GM23338 (cell line): ENCODE data around the gene ALDH1A2. TPM values are rescaled to one million over a fixed set of nuclear protein-coding genes. Genes with fewer than 3 reads are reported as not detected.

ENCODE experiments used
- ATAC-seq: fragments of 200-7000 bp; cut with Tn5 transposase; 3 replicates; pipeline ENCODE4 v1.9.1; 2020
- DNase-seq: peaks from one replicate; pipeline ENCODE4 v3.0.0-alpha.2; 2015; ENCODE audit warnings: low spot score
- H2AFZ ChIP-seq: fragments of 200-600 bp; sonication (generic); 2 replicates; pipeline ENCODE4 v1.8.0; 2016; ENCODE audit warnings: antibody characterized with exemption, mild to moderate bottlenecking, moderate library complexity
- H3F3A ChIP-seq: fragments of 200-600 bp; sonication (generic); replicated peaks from 2 replicates; pipeline ENCODE4 v1.8.0; 2017; ENCODE audit warnings: antibody characterized with exemption, mixed run types, low read depth
- H3K27ac ChIP-seq: fragments of 200-600 bp; sonication (generic); 2 replicates; pipeline ENCODE4 v1.6.1; 2016; ENCODE audit warnings: low read depth
- H3K27me3 ChIP-seq: fragments of 200-600 bp; sonication (generic); 2 replicates; pipeline ENCODE4 v1.8.0; 2016; ENCODE audit warnings: mild to moderate bottlenecking, mixed run types, moderate library complexity; ENCODE audit not compliant: insufficient read depth
- H3K36me3 ChIP-seq: fragments of 200-600 bp; sonication (generic); 2 replicates; pipeline ENCODE4 v1.8.0; 2016; ENCODE audit warnings: mild to moderate bottlenecking; ENCODE audit not compliant: insufficient read depth
- H3K4me1 ChIP-seq: fragments of 200-600 bp; sonication (generic); 2 replicates; pipeline ENCODE4 v1.8.0; 2016; ENCODE audit warnings: mild to moderate bottlenecking, moderate library complexity; ENCODE audit not compliant: insufficient read depth
- H3K4me2 ChIP-seq: fragments of 200-600 bp; sonication (generic); 2 replicates; pipeline ENCODE4 v1.7.1; 2017; ENCODE audit warnings: mixed run types
- H3K4me3 ChIP-seq: fragments of 200-600 bp; sonication (generic); 2 replicates; pipeline ENCODE4 v1.6.1; 2016; ENCODE audit warnings: mixed run types
- H3K79me2 ChIP-seq: fragments of 200-600 bp; sonication (generic); replicated peaks from 2 replicates; pipeline ENCODE4 v1.8.0; 2017; ENCODE audit warnings: mild to moderate bottlenecking; ENCODE audit not compliant: insufficient read depth
- H3K9me2 ChIP-seq: fragments of 200-600 bp; sonication (generic); 2 replicates; pipeline ENCODE4 v1.8.0; 2017; ENCODE audit not compliant: insufficient read depth
- H4K20me1 ChIP-seq: fragments of 200-600 bp; sonication (generic); replicated peaks from 2 replicates; pipeline ENCODE4 v1.8.0; 2017; ENCODE audit warnings: mild to moderate bottlenecking; ENCODE audit not compliant: insufficient read depth
- H3K27ac Mint-ChIP-seq: 2 replicates; pipeline ENCODE4 v1.8.0; 2020; ENCODE audit warnings: inconsistent platforms, mild to moderate bottlenecking, moderate library complexity, mixed read lengths
- H3K27me3 Mint-ChIP-seq: 3 replicates; pipeline ENCODE4 v1.8.0; 2022; ENCODE audit warnings: low read depth, mild to moderate bottlenecking, moderate library complexity, mixed read lengths, inconsistent platforms; ENCODE audit not compliant: insufficient read depth, poor library complexity
- H3K36me3 Mint-ChIP-seq: 3 replicates; pipeline ENCODE4 v1.8.0; 2021; ENCODE audit warnings: low read depth, mild to moderate bottlenecking, inconsistent platforms, moderate library complexity, mixed read lengths
- H3K4me1 Mint-ChIP-seq: 3 replicates; pipeline ENCODE4 v1.8.0; 2020; ENCODE audit warnings: mild to moderate bottlenecking, inconsistent platforms, mixed read lengths
- H3K4me3 Mint-ChIP-seq: 3 replicates; pipeline ENCODE4 v1.8.0; 2021; ENCODE audit warnings: moderate library complexity, mild to moderate bottlenecking, inconsistent platforms, mixed read lengths
- H3K9me3 Mint-ChIP-seq: 3 replicates; pipeline ENCODE4 v1.8.0; 2020; ENCODE audit warnings: moderate library complexity, mild to moderate bottlenecking, inconsistent platforms, mixed read lengths
- CREB1 ChIP-seq: fragments of 250-450 bp; sonication (Bioruptor Pico); IDR thresholded peaks from 2 replicates; pipeline ENCODE4 v1.5.0; 2020; ENCODE audit warnings: low read depth, mild to moderate bottlenecking, moderate library complexity
- EZH2 ChIP-seq: fragments of 200-600 bp; sonication (generic); IDR thresholded peaks from one replicate; pipeline ENCODE4 v1.8.0; 2017; ENCODE audit warnings: antibody characterized with exemption, mild to moderate bottlenecking, low read depth; ENCODE audit not compliant: unreplicated experiment
- EZH2phosphoT487 ChIP-seq: fragments of 200-600 bp; sonication (generic); IDR thresholded peaks from one replicate; pipeline ENCODE4 v1.8.1; 2018; ENCODE audit warnings: antibody characterized with exemption; ENCODE audit not compliant: unreplicated experiment
- JUNB ChIP-seq: IDR thresholded peaks from one replicate; pipeline ENCODE4 v1.6.1; 2016; ENCODE audit warnings: antibody characterized with exemption; ENCODE audit not compliant: unreplicated experiment
- NANOG ChIP-seq: IDR thresholded peaks from 2 replicates; pipeline ENCODE4 v1.6.1; 2016; ENCODE audit warnings: antibody characterized with exemption, borderline replicate concordance
- POLR2AphosphoS5 ChIP-seq: IDR thresholded peaks from 2 replicates; pipeline ENCODE4 v1.6.1; 2016; ENCODE audit warnings: antibody characterized with exemption, low read depth
- STAT1 ChIP-seq: IDR thresholded peaks from one replicate; pipeline ENCODE4 v1.6.1; 2016; ENCODE audit warnings: antibody characterized with exemption; ENCODE audit not compliant: unreplicated experiment
- ZNF114 ChIP-seq: fragments of 250-450 bp; sonication (Bioruptor Pico); IDR thresholded peaks from 2 replicates; pipeline ENCODE4 v1.5.0; 2020; ENCODE audit warnings: mild to moderate bottlenecking, moderate library complexity
- ZNF331 ChIP-seq: fragments of 250-450 bp; sonication (Bioruptor Pico); IDR thresholded peaks from 2 replicates; pipeline ENCODE4 v1.5.0; 2020; ENCODE audit warnings: low read depth, mild to moderate bottlenecking, moderate library complexity
- polyA plus RNA-seq: library from polyadenylated mRNA; unstranded; fragments of >200 nt; fragmentation: Nextera tagmentation; extraction: Ambion mirVana; gene quantifications from 2 replicates; pipeline ENCODE4 v1.2.1, GENCODE V29; 2016
- total RNA-seq: library from RNA; depleted of rRNA; stranded (reverse); fragments of >200 nt; shearing (Covaris generic); gene quantifications from 2 replicates; pipeline ENCODE4 v1.2.3, GENCODE V29; 2014
- TF ChIP-seq, protein P1 (sequence below): IDR thresholded peaks from one replicate; pipeline ENCODE4 v1.6.1; 2018; ENCODE audit warnings: antibody characterized with exemption; ENCODE audit not compliant: unreplicated experiment
- TF ChIP-seq, protein P2 (sequence below): fragments of 250-450 bp; sonication (Bioruptor Pico); IDR thresholded peaks from 2 replicates; pipeline ENCODE4 v1.5.0; 2020; ENCODE audit warnings: mild to moderate bottlenecking, moderate library complexity
- TF ChIP-seq, protein P3 (sequence below): IDR thresholded peaks from 2 replicates; pipeline ENCODE4 v1.6.1; 2016; ENCODE audit warnings: antibody characterized with exemption
- TF ChIP-seq, protein P4 (sequence below), 2 experiments: fragments of 200-600 bp in 1 of 2; sonication (generic) in 1 of 2; conservative IDR thresholded peaks; 2 replicates each; pipeline versions ENCODE4 v1.5.1 to v1.6.1; 2016 to 2017; ENCODE audit warnings: antibody characterized with exemption in 2 of 2, low read depth in 2 of 2, mild to moderate bottlenecking in 2 of 2, moderate library complexity in 1 of 2

ALDH1A2 gene
- total and polyA plus RNA-seq, 2 experiments from 2014 or later, result 0.80 TPM; not detected in 1

DNA sequence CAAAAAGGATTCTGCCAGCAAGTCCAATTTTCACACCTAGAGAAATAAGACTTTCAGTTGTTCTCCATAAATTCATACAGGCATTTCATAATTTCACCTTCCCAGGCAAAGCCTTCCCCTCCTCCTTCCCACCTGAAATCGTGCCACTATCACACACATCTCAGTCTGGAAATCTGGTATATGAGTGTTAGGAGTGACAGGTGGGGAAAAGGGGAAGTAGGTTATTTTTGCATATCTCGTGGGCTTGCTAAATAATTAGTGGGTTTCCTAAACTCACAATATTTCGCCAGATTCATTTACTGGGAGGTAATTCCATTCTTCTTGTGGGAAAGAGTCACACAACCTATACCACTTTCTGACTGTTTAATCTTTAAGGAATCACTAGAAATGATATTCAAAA is 7.4 kb downstream of the ALDH1A2 start:
- Histone ChIP-seq H3K4me3 (no peak overlapping the region), H3F3A (no peaks in the 10 kb centered on the region), H4K20me1 (peaks cover 8% of the 10 kb centered on the region; the same call in 1 of the 2 replicates), H2AFZ (no peak overlapping the region), H3K27me3 (peaks cover 86% of the 10 kb centered on the region), H3K4me1 (no peaks in the 10 kb centered on the region), H3K27ac (no peak overlapping the region), H3K36me3 (no peaks in the 10 kb centered on the region), H3K79me2 (no peaks in the 10 kb centered on the region), H3K9me2 (no peaks in the 10 kb centered on the region), H3K4me2 (no peak overlapping the region)
- Mint-ChIP-seq H3K4me1 (no peaks in the 10 kb centered on the region), H3K27ac (no peak overlapping the region), H3K36me3 (no peaks in the 10 kb centered on the region), H3K4me3 (no peak overlapping the region), H3K27me3 (peaks cover 31% of the 10 kb centered on the region), H3K9me3 (no peaks in the 10 kb centered on the region)
- ATAC-seq (no peak), DNase-seq (no peak)
- TF ChIP-seq JUNB (no peak), STAT1 (no peak), NANOG (no peak), CREB1 (CRISPR knock-in tag) (no peak), ZNF114 (CRISPR knock-in tag) (no peak), EZH2 (no peak), POLR2AphosphoS5 (no peak), EZH2phosphoT487 (no peak), ZNF331 (no peak)
- TF ChIP-seq, protein P1, sequence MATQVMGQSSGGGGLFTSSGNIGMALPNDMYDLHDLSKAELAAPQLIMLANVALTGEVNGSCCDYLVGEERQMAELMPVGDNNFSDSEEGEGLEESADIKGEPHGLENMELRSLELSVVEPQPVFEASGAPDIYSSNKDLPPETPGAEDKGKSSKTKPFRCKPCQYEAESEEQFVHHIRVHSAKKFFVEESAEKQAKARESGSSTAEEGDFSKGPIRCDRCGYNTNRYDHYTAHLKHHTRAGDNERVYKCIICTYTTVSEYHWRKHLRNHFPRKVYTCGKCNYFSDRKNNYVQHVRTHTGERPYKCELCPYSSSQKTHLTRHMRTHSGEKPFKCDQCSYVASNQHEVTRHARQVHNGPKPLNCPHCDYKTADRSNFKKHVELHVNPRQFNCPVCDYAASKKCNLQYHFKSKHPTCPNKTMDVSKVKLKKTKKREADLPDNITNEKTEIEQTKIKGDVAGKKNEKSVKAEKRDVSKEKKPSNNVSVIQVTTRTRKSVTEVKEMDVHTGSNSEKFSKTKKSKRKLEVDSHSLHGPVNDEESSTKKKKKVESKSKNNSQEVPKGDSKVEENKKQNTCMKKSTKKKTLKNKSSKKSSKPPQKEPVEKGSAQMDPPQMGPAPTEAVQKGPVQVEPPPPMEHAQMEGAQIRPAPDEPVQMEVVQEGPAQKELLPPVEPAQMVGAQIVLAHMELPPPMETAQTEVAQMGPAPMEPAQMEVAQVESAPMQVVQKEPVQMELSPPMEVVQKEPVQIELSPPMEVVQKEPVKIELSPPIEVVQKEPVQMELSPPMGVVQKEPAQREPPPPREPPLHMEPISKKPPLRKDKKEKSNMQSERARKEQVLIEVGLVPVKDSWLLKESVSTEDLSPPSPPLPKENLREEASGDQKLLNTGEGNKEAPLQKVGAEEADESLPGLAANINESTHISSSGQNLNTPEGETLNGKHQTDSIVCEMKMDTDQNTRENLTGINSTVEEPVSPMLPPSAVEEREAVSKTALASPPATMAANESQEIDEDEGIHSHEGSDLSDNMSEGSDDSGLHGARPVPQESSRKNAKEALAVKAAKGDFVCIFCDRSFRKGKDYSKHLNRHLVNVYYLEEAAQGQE, result no peak
- TF ChIP-seq, protein P2, sequence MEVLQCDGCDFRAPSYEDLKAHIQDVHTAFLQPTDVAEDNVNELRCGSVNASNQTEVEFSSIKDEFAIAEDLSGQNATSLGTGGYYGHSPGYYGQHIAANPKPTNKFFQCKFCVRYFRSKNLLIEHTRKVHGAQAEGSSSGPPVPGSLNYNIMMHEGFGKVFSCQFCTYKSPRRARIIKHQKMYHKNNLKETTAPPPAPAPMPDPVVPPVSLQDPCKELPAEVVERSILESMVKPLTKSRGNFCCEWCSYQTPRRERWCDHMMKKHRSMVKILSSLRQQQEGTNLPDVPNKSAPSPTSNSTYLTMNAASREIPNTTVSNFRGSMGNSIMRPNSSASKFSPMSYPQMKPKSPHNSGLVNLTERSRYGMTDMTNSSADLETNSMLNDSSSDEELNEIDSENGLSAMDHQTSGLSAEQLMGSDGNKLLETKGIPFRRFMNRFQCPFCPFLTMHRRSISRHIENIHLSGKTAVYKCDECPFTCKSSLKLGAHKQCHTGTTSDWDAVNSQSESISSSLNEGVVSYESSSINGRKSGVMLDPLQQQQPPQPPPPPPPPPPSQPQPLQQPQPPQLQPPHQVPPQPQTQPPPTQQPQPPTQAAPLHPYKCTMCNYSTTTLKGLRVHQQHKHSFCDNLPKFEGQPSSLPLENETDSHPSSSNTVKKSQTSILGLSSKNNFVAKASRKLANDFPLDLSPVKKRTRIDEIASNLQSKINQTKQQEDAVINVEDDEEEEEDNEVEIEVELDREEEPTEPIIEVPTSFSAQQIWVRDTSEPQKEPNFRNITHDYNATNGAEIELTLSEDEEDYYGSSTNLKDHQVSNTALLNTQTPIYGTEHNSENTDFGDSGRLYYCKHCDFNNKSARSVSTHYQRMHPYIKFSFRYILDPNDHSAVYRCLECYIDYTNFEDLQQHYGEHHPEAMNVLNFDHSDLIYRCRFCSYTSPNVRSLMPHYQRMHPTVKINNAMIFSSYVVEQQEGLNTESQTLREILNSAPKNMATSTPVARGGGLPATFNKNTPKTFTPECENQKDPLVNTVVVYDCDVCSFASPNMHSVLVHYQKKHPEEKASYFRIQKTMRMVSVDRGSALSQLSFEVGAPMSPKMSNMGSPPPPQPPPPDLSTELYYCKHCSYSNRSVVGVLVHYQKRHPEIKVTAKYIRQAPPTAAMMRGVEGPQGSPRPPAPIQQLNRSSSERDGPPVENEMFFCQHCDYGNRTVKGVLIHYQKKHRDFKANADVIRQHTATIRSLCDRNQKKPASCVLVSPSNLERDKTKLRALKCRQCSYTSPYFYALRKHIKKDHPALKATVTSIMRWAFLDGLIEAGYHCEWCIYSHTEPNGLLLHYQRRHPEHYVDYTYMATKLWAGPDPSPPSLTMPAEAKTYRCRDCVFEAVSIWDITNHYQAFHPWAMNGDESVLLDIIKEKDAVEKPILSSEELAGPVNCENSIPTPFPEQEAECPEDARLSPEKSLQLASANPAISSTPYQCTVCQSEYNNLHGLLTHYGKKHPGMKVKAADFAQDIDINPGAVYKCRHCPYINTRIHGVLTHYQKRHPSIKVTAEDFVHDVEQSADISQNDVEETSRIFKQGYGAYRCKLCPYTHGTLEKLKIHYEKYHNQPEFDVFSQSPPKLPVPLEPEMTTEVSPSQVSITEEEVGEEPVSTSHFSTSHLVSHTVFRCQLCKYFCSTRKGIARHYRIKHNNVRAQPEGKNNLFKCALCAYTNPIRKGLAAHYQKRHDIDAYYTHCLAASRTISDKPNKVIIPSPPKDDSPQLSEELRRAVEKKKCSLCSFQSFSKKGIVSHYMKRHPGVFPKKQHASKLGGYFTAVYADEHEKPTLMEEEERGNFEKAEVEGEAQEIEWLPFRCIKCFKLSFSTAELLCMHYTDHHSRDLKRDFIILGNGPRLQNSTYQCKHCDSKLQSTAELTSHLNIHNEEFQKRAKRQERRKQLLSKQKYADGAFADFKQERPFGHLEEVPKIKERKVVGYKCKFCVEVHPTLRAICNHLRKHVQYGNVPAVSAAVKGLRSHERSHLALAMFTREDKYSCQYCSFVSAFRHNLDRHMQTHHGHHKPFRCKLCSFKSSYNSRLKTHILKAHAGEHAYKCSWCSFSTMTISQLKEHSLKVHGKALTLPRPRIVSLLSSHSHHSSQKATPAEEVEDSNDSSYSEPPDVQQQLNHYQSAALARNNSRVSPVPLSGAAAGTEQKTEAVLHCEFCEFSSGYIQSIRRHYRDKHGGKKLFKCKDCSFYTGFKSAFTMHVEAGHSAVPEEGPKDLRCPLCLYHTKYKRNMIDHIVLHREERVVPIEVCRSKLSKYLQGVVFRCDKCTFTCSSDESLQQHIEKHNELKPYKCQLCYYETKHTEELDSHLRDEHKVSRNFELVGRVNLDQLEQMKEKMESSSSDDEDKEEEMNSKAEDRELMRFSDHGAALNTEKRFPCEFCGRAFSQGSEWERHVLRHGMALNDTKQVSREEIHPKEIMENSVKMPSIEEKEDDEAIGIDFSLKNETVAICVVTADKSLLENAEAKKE (CRISPR knock-in tag), result no peak
- TF ChIP-seq, protein P3, sequence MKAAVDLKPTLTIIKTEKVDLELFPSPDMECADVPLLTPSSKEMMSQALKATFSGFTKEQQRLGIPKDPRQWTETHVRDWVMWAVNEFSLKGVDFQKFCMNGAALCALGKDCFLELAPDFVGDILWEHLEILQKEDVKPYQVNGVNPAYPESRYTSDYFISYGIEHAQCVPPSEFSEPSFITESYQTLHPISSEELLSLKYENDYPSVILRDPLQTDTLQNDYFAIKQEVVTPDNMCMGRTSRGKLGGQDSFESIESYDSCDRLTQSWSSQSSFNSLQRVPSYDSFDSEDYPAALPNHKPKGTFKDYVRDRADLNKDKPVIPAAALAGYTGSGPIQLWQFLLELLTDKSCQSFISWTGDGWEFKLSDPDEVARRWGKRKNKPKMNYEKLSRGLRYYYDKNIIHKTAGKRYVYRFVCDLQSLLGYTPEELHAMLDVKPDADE, result no peak
- TF ChIP-seq, protein P4, sequence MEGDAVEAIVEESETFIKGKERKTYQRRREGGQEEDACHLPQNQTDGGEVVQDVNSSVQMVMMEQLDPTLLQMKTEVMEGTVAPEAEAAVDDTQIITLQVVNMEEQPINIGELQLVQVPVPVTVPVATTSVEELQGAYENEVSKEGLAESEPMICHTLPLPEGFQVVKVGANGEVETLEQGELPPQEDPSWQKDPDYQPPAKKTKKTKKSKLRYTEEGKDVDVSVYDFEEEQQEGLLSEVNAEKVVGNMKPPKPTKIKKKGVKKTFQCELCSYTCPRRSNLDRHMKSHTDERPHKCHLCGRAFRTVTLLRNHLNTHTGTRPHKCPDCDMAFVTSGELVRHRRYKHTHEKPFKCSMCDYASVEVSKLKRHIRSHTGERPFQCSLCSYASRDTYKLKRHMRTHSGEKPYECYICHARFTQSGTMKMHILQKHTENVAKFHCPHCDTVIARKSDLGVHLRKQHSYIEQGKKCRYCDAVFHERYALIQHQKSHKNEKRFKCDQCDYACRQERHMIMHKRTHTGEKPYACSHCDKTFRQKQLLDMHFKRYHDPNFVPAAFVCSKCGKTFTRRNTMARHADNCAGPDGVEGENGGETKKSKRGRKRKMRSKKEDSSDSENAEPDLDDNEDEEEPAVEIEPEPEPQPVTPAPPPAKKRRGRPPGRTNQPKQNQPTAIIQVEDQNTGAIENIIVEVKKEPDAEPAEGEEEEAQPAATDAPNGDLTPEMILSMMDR (conservative IDR thresholded peaks at IDR 0.05; ENCODE audit: low read depth in 2 of 2), result no peak
